Endothelial cell of umbilical vein (primary cell): Measurements from ENCODE around the gene FUT8. TPM values are rescaled to one million over a fixed set of nuclear protein-coding genes. Genes with fewer than 3 reads are reported as not detected.

Experiments
- BruUV-seq: library from RNA; stranded (reverse); fragments of 400-500 nt; replicated peaks from 2 replicates; lab custom pipeline; 2021; lab: Mats Ljungman, UMichigan
- CTCF ChIA-PET: fragments of 300-600, 350-600 bp; sonication (Branson Sonifier 250); formaldehyde crosslinking; loops from one replicate; lab custom pipeline; 2021; ENCODE audit warnings: antibody characterized with exemption, inconsistent platforms; lab: Charles Lee
- POLR2A ChIA-PET: fragments of 300-600, 350-600 bp; sonication (Branson Sonifier 250); formaldehyde crosslinking; loops from one replicate; lab custom pipeline; 2021; ENCODE audit warnings: antibody characterized with exemption, inconsistent platforms; lab: Charles Lee
- DNase-seq: peaks from one replicate; pipeline ENCODE4 v3.0.0-alpha.2; 2011; ENCODE audit warnings: low read depth, low spot score
- FAIRE-seq: peaks from 2 replicates; lab custom pipeline; 2011; peaks lifted over from hg19 to GRCh38; lab: Jason Lieb, UNC
- H2AFZ ChIP-seq: 2 replicates; pipeline ENCODE4 v1.6.0; 2012; ENCODE audit warnings: low read depth, low read length, control low read depth, inconsistent platforms
- H3K27ac ChIP-seq: 2 replicates; pipeline ENCODE4 v1.5.1; 2011; ENCODE audit warnings: low read depth, mild to moderate bottlenecking, control low read depth, low read length, moderate library complexity; ENCODE audit not compliant: insufficient read depth
- H3K27me3 ChIP-seq, 2 experiments: 2 replicates each; pipeline versions ENCODE4 v1.6.0 to v1.6.1; 2011; ENCODE audit warnings: low read length in 2 of 2, mixed read lengths in 1 of 2; ENCODE audit not compliant: control insufficient read depth in 2 of 2, insufficient read depth in 2 of 2
- H3K36me3 ChIP-seq, 2 experiments: 2 replicates in 1 of 2; 3 replicates in 1 of 2; pipeline ENCODE4 v1.5.1; 2011; ENCODE audit warnings: low read length in 2 of 2, mild to moderate bottlenecking in 1 of 2, moderate library complexity in 1 of 2; ENCODE audit not compliant: control insufficient read depth in 2 of 2, insufficient read depth in 2 of 2; ENCODE audit errors: extremely low read depth in 1 of 2
- H3K4me1 ChIP-seq: 3 replicates; pipeline ENCODE4 v1.5.1; 2011; ENCODE audit warnings: mild to moderate bottlenecking, low read length; ENCODE audit not compliant: control insufficient read depth, insufficient read depth; ENCODE audit errors: extremely low read depth
- H3K4me2 ChIP-seq: 2 replicates; pipeline ENCODE4 v1.6.1; 2011; ENCODE audit warnings: low read length, control low read depth, mixed read lengths; ENCODE audit not compliant: insufficient read depth
- H3K4me3 ChIP-seq, 3 experiments: fragments of 200-600 bp in 1 of 3; sonication (generic), shearing (Covaris generic) in 1 of 3; replicated peaks in 1 of 3; 2 replicates each; pipeline ENCODE4 v1.5.1; 2011 to 2016; ENCODE audit warnings: control low read depth in 3 of 3, low read length in 3 of 3, mild to moderate bottlenecking in 2 of 3, inconsistent platforms in 1 of 3, low read depth in 1 of 3, moderate library complexity in 1 of 3; ENCODE audit not compliant: insufficient read depth in 1 of 3
- H3K79me2 ChIP-seq: 2 replicates; pipeline ENCODE4 v1.6.0; 2012; ENCODE audit warnings: low read length, inconsistent platforms; ENCODE audit not compliant: control insufficient read depth, insufficient read depth
- H3K9ac ChIP-seq: replicated peaks from 2 replicates; pipeline ENCODE3; 2011; ENCODE audit warnings: low read length, control low read depth; ENCODE audit not compliant: insufficient read depth; ENCODE audit errors: extremely low read depth
- H3K9me1 ChIP-seq: replicated peaks from 3 replicates; pipeline ENCODE4 v1.6.0; 2011; ENCODE audit warnings: mild to moderate bottlenecking, low read length; ENCODE audit not compliant: control insufficient read depth, insufficient read depth; ENCODE audit errors: extremely low read depth
- H3K9me3 ChIP-seq: replicated peaks from 2 replicates; pipeline ENCODE4 v1.5.1; 2012; ENCODE audit warnings: low read length, inconsistent platforms; ENCODE audit not compliant: control insufficient read depth, insufficient read depth
- H4K20me1 ChIP-seq: replicated peaks from 2 replicates; pipeline ENCODE3; 2011; ENCODE audit warnings: mild to moderate bottlenecking, low read length; ENCODE audit not compliant: control insufficient read depth, insufficient read depth; ENCODE audit errors: extremely low read depth
- CTCF ChIP-seq, 2 donors: IDR thresholded peaks; 1 replicate in 1 of 2; 2 replicates in 1 of 2; pipeline ENCODE4 v1.5.1; 2011; ENCODE audit warnings: low read length in 2 of 2, mild to moderate bottlenecking in 2 of 2, moderate library complexity in 2 of 2, control low read depth in 1 of 2, inconsistent platforms in 1 of 2, low read depth in 1 of 2; ENCODE audit not compliant: insufficient read depth in 1 of 2; ENCODE audit errors: extremely low read depth in 1 of 2
- EZH2 ChIP-seq: IDR thresholded peaks from 2 replicates; pipeline ENCODE4 v1.6.1; 2012; ENCODE audit warnings: borderline replicate concordance, low read depth, mild to moderate bottlenecking, moderate library complexity, low read length, inconsistent platforms; ENCODE audit not compliant: severe bottlenecking
- FOS ChIP-seq: IDR thresholded peaks from 2 replicates; pipeline ENCODE4 v1.6.1; 2011; ENCODE audit warnings: mild to moderate bottlenecking, low read length, moderate library complexity, borderline replicate concordance; ENCODE audit not compliant: insufficient read depth
- GATA2 ChIP-seq: IDR thresholded peaks from 2 replicates; pipeline ENCODE4 v1.7.0; 2011; ENCODE audit warnings: low read depth, mild to moderate bottlenecking, moderate library complexity, mixed read lengths, low read length; ENCODE audit not compliant: insufficient read length, insufficient read depth
- JUN ChIP-seq: IDR thresholded peaks from 2 replicates; pipeline ENCODE4 v1.6.1; 2011; ENCODE audit warnings: borderline replicate concordance, low read depth; ENCODE audit not compliant: insufficient read length, insufficient read depth
- MAX ChIP-seq: IDR thresholded peaks from 2 replicates; pipeline ENCODE4 v1.6.1; 2011; ENCODE audit not compliant: insufficient read depth, insufficient read length
- MYC ChIP-seq: IDR thresholded peaks from one replicate; pipeline ENCODE4 v1.6.1; 2011; ENCODE audit warnings: mild to moderate bottlenecking, low read depth, low read length
- POLR2A ChIP-seq: IDR thresholded peaks from 2 replicates; pipeline ENCODE4 v1.6.1; 2012; ENCODE audit warnings: low read depth, mild to moderate bottlenecking, control low read depth, low read length
- POLR2AphosphoS5 ChIP-seq: IDR thresholded peaks from 2 replicates; pipeline ENCODE4 v1.6.1; 2012; ENCODE audit warnings: low read depth, mild to moderate bottlenecking, control low read depth, low read length, moderate library complexity; ENCODE audit not compliant: insufficient read depth
- dilution Hi-C: fragments of 300-500 bp; cut with MboI; formaldehyde crosslinking; loops from one replicate; pipeline ENCODE4 v1.15.0; 2019; ENCODE audit warnings: low sequenced_read_pairs; ENCODE audit not compliant: extremely low pct_ligation_motif_present
- intact Hi-C: fragments of 100-400 bp; cut with micrococcal nuclease; formaldehyde crosslinking; loops from one replicate; pipeline ENCODE4 v1.10.0; 2022
- polyA plus RNA-seq, 4 experiments: library from polyadenylated mRNA; depleted of rRNA in 3 of 4; stranded (reverse) in 3 of 4; unstranded in 1 of 4; fragments of >200 nt; gene quantifications; 2 replicates each; pipeline versions ENCODE4 v1.2.1 to v1.2.3, GENCODE V29; 2011 to 2012; ENCODE audit warnings: missing spikeins in 1 of 4
- total RNA-seq: library from RNA; stranded (reverse); gene quantifications from 2 replicates; pipeline ENCODE4 v1.2.3, GENCODE V29; 2021

FUT8 gene
- total and polyA plus RNA-seq, 2 donors (not counting 3 experiments of a cell fraction or from before 2014, with no cell fraction given) = 16.7 to 38.8 TPM

- ChIA-PET CTCF (no interaction called here), POLR2A (no interaction called here)
- Histone ChIP-seq H3K27me3 (no peaks in the 10 kb centered on the region), H3K9me3 (no peaks in the 10 kb centered on the region), H3K9ac (no peak overlapping the region), H3K36me3 (no peaks in the 10 kb centered on the region), H3K27ac (no peak overlapping the region), H2AFZ (no peak overlapping the region), H3K4me1 (no peaks in the 10 kb centered on the region), H4K20me1 (no peaks in the 10 kb centered on the region), H3K9me1 (no peaks in the 10 kb centered on the region), H3K4me2 (no peak overlapping the region), H3K4me3 (no peak overlapping the region), H3K79me2 (no peaks in the 10 kb centered on the region)
- dilution Hi-C loops (no loop called here), intact Hi-C loops (loop anchor here (10.0 kb wide), 1 partner anchor 1465 kb away; the partner anchor contains the start of gene GARIN2)
- DNase-seq (no peak), FAIRE-seq (no peak)
- TF ChIP-seq GATA2 (no peak), JUN (no peak), FOS (no peak), POLR2A (no peak), EZH2 (no peak), MAX (no peak), POLR2AphosphoS5 (no peak), CTCF (IDR thresholded peaks at IDR 0.05; ENCODE audit: extremely low read depth in 1 of 2, insufficient read depth in 1 of 2, low read depth in 1 of 2, low read length in 2 of 2) (no peak), MYC (no peak)
- BruUV-seq = no TSS peak
Observed at GRCh38 chr14:65720171-65720570, 307.6 kb downstream of the FUT8 start.
